HL-60 (cell line): Measurements from ENCODE around the gene LGR6.

ENCODE experiments used
- GABPA ChIP-seq: IDR thresholded peaks from 2 replicates; pipeline ENCODE4 v1.6.1; 2012; ENCODE audit warnings: low read depth
- POLR2AphosphoS5 ChIP-seq: IDR thresholded peaks from 2 replicates; pipeline ENCODE4 v1.6.1; 2012; ENCODE audit warnings: low read depth
- SPI1 ChIP-seq: IDR thresholded peaks from 2 replicates; pipeline ENCODE4 v1.6.1; 2012; ENCODE audit warnings: low read depth, mild to moderate bottlenecking, borderline replicate concordance
- TF ChIP-seq, protein P1 (sequence below): IDR thresholded peaks from one replicate; pipeline ENCODE4 v1.5.1; 2011; ENCODE audit warnings: low read length, control low read depth, inconsistent platforms; ENCODE audit not compliant: insufficient read depth
- TF ChIP-seq, protein P2 (sequence below): IDR thresholded peaks from 2 replicates; pipeline ENCODE4 v1.6.1; 2012; ENCODE audit warnings: low read depth; ENCODE audit not compliant: insufficient replicate concordance

DNA sequence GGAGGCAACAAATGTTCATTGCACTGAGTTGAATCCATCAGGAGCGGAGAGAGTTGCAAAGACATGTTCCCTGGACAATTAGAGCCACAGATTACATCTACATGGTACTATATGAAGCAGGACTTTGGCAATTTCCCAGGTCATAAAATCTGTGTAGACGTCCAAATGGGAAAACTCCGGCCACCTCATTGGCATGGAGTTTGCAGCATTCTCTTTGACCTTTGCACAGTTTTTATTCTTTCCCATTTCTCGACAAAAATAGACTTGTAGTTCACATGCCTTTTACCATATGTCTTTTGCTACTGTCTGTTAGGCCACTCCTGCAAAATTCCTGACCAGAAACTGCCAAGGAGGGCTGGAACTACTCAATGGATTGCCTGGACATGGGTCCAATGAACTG, 100.0 kb downstream of the LGR6 start:
- TF ChIP-seq, protein P1, sequence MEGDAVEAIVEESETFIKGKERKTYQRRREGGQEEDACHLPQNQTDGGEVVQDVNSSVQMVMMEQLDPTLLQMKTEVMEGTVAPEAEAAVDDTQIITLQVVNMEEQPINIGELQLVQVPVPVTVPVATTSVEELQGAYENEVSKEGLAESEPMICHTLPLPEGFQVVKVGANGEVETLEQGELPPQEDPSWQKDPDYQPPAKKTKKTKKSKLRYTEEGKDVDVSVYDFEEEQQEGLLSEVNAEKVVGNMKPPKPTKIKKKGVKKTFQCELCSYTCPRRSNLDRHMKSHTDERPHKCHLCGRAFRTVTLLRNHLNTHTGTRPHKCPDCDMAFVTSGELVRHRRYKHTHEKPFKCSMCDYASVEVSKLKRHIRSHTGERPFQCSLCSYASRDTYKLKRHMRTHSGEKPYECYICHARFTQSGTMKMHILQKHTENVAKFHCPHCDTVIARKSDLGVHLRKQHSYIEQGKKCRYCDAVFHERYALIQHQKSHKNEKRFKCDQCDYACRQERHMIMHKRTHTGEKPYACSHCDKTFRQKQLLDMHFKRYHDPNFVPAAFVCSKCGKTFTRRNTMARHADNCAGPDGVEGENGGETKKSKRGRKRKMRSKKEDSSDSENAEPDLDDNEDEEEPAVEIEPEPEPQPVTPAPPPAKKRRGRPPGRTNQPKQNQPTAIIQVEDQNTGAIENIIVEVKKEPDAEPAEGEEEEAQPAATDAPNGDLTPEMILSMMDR: no peak
- TF ChIP-seq SPI1: no peak
- TF ChIP-seq, protein P2, sequence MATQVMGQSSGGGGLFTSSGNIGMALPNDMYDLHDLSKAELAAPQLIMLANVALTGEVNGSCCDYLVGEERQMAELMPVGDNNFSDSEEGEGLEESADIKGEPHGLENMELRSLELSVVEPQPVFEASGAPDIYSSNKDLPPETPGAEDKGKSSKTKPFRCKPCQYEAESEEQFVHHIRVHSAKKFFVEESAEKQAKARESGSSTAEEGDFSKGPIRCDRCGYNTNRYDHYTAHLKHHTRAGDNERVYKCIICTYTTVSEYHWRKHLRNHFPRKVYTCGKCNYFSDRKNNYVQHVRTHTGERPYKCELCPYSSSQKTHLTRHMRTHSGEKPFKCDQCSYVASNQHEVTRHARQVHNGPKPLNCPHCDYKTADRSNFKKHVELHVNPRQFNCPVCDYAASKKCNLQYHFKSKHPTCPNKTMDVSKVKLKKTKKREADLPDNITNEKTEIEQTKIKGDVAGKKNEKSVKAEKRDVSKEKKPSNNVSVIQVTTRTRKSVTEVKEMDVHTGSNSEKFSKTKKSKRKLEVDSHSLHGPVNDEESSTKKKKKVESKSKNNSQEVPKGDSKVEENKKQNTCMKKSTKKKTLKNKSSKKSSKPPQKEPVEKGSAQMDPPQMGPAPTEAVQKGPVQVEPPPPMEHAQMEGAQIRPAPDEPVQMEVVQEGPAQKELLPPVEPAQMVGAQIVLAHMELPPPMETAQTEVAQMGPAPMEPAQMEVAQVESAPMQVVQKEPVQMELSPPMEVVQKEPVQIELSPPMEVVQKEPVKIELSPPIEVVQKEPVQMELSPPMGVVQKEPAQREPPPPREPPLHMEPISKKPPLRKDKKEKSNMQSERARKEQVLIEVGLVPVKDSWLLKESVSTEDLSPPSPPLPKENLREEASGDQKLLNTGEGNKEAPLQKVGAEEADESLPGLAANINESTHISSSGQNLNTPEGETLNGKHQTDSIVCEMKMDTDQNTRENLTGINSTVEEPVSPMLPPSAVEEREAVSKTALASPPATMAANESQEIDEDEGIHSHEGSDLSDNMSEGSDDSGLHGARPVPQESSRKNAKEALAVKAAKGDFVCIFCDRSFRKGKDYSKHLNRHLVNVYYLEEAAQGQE: no peak
- no peak for TF ChIP-seq GABPA
- no peak for TF ChIP-seq POLR2AphosphoS5
